UCSD-AML1 (cell line): ENCODE measurements around the gene PCCA.
"Not testable (repeated sequence)": the region's sequence is repeated elsewhere in the genome, so short reads cannot be mapped to it uniquely, and the experiment has no call there.

Source experiments
- DNase-seq: peaks from one replicate; lab custom pipeline; 2025; ENCODE audit not compliant: unreplicated experiment; lab: John Stamatoyannopoulos, UW

Gene PCCA

DNA sequence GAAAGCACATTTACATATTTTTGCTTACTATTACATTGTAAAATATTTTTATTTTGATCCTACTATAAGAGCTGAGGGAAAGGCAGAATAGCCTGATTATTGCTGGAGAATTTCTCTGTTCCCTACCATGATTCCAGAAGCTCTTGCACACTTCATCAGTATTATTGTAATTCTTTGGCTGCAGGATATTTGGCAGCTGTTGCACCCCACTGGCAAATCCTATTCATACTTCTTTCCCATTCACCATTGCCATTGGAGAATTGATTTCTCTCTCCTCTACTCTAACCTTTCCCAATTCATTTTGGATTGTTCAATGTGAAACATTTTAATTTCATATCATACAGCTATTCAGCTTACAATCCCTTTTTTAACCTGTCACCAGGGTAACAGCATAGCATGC lies 261.7 kb downstream of the PCCA start:
- DNase-seq: no peak

DNA sequence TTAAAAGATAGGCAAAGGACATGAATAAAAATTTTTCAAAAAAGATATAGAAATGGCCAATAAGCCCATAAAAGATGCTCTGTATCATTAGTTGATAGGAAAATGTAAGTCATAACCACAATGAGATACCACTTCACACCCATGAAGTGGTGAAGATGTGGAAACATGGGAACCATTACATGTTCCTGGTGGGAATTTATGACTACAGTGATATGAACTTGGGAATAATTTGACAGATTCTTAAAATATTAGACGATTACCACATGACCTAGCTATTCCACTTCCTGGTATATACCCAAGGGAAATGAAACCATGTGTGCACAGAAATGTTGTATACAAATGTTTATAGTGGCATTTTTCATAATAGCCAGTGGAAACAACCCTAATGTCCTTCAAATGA lies 267.5 kb downstream of the PCCA start:
- DNase-seq: no peak

DNA sequence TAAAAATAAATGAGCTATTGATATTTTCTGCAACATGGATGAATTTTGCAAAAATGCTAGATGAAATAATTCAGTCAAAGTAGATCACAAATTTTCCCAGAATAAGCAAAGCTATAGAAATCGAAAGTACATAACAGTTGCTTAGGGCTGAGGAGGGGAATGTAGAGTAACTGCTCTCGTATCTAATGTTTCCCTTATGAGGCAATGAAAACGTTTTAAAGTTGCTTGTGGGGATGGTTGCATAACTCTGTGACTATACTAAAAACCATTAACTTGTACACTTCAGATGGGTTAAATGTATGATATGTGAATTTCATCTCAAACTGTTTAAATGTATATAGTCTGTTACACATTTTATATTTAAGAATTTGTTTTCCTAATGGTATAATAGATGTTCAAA lies 268.0 kb downstream of the PCCA start:
- no peak for DNase-seq

DNA sequence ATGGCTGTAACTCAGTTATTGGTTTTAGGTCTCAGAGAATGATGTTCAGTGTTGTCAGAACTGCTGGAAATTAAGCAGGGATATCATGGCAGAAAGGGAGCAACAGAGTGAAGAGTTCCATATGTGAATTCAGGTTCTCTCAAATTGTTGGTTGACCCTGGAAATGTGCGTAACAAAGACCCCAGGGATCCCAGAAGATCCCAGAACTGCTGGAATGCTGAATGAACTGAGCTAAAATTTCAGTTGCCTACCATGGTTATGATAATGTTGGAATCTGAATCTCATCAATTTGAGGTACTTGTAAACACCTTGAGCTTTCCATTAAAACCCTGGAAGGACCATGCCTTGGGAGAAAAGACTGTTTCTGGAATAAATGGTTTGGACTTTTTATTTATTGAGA lies 268.9 kb downstream of the PCCA start:
- DNase-seq: no peak

DNA sequence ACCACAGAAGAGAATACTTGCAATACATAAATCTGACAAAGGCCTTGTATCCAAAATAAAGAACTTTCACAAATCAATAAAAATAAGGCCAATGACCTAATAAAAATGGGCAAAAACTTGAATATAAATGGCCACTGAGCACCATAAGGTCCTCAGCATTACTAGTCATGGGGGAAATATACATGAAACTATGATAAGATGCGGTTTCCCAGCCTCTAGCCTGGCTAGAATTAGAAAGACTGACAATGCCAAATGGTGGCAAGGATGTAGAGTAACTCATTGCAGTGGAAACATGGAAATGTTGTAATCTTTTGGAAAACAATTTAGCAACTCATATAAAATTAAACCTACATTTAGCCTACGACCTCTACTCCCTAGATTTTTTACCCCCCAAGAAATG lies 272.6 kb downstream of the PCCA start:
- DNase-seq: no peak

DNA sequence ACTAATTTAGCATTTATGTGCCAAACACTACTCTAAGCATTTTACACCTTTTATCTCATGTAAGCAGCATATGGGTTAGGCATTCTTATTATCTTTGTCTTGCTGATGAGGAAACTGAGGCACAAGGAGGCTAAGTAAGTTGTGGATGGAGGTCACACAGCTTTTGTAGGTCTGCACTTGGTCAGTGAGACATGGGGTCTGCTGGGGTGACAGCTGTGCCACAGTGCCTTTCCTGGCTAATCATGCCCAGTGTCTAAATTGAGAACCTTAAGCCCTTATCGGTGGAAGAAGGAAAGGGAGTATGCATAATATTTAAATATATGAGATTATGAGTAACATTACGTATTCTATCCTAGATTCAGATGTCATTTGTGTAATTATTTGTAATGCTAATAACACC lies 273.5 kb downstream of the PCCA start:
- DNase-seq: no peak

DNA sequence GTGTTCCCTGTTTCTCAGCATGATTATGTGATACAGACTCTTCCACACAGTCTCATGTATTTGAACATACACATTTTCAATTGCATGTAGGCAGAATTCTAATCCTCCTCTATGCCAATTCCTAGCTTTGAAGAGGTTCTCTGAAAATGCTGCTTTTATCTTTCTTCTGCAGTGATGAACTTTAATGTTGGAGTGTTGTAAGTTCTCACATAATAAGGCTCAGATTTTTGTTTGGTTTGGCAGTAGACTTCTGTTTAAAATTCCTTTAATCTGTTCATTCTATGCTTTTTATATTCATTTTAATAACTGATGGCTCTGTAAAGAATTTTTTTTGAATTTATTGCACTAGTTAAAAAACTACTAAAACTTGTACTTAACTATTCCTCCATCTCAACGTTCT lies 273.9 kb downstream of the PCCA start:
- DNase-seq: no peak

DNA sequence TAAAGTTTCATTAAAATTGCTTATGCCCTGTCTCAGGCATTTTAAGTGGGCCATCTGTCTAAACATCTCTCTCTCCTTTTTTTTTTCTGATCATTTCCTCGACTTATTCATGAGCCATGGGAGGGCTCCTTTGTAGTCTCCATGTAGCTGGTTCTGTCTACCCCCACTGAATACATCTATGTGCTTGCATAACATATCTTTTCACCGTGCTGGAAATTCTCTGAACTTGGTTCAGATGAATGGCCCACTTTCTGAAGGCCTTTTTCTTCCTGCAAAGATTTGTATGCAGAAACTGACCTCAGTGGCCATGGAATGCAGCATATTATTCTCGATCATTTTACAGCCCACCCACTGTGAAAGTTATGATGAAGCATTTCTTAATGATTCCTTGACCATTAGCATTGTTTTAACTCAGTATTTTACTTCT lies 274.4 kb downstream of the PCCA start:
- no peak for DNase-seq

DNA sequence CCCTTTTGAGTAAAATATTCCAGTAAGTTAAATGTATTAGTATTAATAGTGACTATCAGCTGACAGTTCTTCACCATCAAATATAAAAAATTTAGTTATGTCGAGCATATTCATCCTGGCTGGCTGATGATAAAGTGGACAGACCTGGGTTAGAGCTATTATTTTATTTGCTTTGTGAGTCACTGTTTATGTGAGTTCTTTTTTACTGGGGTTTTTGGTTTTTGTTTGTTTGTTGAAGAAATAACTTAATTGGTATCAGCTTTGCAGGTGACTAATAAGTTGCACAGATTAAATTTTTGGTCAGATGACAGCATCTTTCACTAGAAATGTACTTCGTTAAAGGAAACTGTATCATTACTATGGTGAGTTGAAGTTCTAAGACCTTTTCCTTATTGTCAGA lies 275.0 kb downstream of the PCCA start:
- DNase-seq: no peak

DNA sequence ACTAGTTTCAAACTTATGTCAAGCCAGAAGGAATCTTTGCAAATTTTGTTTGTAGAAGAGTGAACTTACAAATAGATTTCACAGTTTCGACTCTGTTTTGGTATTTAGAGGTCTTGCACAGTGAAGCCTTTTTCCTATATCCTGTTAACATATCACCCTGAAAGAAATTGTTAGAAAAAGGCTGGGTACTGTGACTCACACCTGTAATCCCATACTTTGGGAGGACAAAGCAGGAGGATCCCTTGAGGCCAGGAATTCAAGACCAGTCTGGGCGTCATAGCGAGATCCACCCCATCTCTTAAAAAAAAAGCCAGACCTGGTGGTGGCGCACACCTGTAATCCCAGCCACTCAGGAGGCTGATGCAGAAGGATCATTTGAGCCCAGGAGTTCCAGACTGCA lies 275.7 kb downstream of the PCCA start:
- DNase-seq: no peak

DNA sequence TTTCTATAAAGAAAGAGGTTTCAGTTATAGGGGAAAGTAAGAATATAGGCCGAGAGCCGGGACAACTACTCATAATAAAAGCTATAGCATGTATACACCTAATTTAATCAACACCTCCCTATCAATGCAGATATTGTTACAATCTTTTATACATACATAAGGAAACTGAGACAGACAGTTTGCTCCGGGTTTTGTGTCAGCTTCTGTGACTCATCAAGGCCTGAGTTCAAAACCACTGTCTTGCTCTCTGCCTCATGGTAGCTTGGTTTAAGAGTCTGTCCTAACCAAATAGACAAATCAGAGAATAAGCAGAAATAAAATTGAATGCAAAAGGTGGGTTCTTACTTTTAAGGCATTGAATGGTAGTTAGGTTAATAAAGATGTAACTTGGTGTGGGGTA lies 276.8 kb downstream of the PCCA start:
- DNase-seq: no peak

DNA sequence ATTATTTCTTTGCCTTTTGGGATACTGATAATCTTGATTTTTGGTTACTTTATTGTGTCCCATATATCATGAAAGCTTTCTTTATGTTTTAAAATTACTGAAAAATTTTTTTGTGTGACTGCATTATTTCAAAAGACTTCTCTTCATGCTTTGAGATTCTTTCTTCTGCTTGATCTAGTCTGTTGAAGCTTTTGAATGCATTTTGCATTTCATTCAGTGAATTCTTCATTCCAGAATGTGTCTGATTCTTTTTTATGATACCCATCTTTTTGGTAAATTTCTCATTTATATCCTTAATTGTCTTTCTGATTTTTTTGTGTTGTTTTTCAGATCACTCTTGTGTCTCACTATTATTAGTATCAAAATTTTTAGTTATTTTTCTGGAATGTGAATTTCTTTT lies 289.6 kb downstream of the PCCA start:
- DNase-seq: no peak

DNA sequence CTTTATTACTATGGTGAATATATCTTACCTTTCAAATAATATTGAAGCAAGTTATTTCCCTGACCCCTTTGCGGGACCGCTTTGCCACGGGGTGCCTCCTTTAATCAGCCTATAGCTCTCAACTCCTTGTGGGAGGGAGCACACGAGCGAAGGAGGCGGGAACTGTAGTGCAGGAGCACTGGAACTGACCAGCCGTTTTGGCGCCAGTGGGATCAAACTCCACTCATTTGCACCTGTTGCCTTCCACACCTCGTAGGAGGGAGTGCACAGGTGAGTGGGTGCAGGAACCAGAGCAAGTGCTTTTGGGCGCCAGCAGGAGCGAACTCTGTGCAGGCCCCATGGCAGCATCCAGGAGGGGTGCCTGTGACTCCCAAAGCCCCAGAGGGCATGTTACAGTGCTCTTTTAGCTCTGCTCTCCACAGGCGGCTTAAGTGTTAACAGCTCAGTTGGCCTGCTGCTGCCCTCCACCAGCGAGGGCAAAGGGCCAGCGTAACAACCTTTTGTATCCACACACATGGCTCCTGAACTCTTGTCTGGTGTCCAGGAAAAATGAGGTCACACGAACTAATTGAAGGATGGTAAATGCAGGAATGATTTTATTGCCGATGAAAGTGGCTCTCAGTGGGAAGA lies 292.8 kb downstream of the PCCA start:
- no peak for DNase-seq

DNA sequence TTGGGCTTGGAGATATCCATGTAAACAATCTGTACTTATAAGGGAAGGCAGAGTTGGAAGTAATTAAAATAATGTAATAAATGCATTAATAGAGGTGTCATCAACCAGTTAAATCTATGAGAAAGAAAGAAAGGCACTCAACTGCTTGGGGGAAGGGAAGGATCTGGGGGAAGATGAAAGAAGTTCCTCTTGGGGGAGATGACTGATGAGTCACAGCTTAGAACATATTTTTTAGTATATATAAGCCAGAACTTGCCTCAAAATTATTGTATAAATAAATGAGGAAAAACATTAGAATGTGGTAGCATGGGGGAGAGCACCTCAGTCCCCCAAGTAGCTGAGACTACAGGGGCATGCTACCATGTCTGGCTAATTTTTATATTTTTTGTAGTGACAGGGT lies 293.9 kb downstream of the PCCA start:
- no peak for DNase-seq

DNA sequence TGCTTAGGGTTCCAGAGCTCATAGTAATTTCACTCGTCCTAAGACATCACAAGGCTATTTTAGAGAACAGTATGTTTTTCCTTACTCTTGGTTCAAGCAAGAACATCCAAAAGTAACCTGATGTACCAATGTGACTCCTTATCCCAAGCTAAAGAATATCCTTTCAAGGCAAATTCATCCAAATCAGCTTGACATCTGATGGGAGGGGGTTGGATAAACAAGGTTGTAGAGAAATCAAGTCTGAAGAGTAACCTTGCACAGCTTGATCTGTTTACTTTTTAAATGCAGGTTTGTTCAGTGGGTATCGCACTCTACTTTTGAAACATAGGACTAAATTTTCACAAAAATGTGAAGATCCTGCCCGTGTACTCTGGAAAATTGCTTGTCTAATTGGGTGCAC lies 298.5 kb downstream of the PCCA start:
- DNase-seq: no peak

DNA sequence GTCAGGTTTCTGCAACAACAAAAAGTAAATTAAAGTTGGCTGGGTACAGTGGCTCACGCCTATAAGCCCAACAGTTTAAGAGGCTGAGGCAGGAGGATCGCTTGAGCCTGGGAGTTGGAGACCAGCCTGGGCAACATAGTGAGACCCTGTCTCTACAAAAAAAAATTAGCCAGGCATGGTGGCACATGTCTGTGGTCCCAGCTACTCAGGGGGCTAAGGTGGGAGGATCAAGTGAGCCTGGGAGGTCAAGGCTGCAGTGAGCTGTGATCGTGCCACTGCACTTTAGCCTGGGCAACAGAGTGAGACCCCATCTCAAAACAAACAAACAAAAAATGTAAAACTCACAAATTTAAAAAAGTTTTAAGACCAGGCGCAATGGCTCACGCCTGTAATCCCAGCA lies 299.3 kb downstream of the PCCA start:
- not testable (repeated sequence) for DNase-seq

DNA sequence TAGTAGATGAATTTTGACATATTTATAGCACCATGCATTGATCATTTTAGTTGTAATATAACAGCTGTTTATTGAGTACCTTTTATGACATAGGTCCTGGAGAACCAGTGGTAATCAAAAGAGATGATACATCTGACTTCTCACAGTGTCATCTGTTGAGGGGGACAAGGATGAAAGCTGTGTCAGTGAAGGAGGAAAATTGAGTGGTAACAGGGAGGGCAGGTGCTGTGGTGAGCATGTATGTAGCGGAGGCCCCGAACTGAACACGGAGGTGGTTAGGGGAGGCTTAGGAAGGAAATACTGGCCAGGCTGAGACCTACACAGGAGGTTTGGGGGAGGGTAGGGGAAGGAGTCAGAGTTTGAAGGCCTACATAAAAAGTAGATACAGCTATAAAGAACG lies 300.0 kb downstream of the PCCA start:
- DNase-seq: peak; percentile 48

DNA sequence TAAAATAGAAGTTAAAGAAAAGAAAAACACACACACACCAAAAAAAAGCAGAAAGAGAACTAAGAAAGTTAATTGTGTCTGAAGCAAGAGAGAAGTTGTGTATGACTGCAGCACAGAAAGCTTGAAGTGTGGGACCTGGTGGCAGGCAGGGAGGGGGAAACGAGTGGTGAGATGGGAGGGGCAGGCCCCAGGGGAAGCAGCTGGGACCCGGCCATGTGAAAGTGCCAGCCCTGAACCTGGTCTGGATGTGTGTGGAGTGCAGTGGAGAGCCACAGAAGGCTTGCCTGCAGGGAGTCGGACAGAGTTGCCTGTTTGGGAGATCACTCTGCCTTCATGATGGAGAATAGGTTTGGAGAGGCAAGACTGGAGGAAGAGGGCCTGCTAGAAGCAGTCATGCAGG lies 300.7 kb downstream of the PCCA start:
- peak; percentile 45 for DNase-seq

DNA sequence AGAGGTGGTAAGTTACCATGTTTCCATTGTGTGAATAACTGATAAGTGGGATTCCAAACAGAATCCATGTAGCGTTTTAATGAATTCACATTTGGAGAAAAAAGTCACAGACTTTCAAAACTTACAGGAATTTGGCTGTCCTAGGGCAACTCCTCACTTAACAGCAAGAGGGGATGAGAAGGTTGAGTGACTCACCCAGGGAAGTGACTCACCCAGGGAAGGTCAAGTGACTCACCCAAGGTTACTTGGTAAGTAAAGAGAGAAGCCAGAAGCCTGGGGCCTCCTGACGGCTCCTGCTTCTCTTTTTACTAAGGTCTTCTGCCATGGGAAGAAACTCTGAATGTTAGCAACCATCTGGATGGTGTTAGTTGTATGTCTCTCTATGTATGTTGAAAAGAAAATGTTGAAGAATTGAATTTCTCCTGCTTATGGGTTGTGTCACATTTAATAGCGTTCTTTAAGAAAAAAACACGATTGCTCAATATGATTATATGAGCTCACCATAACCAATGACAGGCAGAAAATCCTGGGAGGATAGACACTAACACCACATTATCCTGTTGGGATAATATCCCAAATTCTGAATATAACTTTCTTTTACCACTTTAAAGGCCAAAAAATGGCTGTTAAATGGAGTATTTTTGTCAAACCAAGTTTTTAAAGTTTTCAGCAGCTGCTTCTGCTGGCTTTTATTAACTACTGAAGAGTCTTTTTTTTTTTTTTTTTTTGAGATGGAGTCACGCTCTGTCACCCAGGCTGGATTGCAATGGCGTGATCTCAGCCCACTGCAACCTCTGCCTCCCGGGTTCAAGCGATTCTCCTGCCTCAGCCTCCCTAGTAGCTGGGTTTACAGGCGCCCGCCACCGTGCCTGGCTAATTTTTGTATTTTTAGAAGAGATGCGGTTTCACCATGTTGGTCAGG lies 304.1 kb downstream of the PCCA start:
- peak; percentile 15 for DNase-seq

DNA sequence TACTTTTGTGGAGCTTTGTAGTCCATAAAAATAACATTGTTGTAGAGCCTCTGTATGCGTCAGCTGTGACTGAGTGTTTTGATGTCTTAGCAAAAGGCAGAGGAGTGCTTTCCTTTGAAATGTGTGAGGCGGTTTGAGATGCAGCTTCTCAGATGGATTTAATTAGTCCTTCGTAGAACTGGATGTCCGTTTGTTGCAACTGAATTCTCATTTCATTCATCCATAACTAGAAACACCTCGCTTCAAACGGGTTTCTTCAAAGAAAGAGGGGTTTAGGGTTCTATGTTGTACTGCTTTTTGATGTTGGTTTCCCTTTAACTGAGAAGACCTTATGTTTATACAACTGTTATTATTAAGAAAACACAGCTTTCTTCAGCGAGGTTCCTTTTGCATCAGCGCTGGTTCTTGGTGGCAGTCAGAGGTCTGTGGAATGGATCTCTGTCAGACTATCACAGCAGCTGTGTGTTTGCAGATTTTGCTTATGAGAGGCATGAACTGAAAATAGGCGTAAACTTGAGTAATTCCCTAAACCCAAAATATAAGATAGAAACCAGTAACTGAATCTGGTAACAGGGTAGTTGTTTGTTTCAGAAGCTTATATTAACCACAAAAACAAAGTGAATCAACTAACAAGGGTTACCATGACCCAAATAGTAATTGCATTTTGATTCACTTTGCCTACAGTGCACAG lies 305.3 kb downstream of the PCCA start:
- DNase-seq: no peak

DNA sequence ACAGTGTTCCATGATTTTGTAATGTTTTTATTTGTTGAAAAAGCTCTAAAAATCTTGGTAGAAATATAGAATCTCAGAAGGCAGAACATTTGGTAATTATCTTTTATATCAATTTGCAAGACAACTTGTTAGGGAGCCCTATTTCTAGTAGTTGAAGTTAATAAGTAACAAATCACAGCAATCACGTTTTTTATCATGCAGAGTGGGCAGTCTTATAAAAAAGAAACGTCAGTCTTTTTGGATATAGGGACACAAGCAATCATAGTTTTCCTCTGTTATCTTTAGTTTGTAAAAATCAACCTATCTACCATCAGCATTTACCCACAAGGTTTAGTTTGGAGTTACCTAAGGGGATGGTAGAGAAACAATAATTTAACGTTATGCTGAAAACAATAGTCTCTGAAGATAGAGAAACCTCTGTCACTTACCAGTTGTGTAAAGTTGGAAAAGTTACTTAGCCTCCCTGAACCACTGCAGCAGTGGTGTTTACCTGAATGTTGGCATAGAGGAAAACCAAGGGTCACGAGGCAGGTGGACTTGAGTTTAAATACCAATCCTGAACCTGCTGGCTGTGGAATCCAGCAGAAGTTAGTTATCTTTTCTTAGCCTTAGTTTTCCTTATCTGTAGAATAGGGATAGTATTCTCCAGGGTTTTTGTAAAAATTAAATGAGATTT lies 306.9 kb downstream of the PCCA start:
- no peak for DNase-seq

DNA sequence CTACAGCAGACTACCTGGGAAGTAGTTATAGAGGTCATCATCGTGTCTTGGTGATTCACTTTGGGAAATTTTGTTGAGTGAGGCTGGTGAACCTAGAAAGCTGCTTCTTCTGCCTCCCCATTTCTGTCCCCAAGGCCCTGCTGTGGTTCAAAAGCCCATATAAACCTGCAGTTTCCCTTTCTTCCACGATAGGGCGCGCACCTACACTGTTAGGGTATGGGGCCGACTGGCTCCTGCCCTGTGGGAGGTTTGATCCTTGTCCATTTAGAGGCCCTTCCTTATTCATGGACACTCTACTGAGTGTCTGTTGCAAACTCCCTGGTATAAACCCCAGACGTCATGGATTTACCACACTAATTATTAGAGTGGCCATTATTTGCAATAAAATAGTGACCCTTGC lies 307.9 kb downstream of the PCCA start:
- DNase-seq: no peak
